Stimulated activated CD4-positive, alpha-beta T cell treated with anti-CD3 and anti-CD28 coated beads, Interleukin-1b, Interleukin-23, amount 100 ng/mL, for 48 hours (primary cell): ENCODE results near the gene C16orf74.

Experiments
- DNase-seq: peaks from one replicate; pipeline ENCODE4 v3.0.0-alpha.2; 2020

The C16orf74 gene

DNA sequence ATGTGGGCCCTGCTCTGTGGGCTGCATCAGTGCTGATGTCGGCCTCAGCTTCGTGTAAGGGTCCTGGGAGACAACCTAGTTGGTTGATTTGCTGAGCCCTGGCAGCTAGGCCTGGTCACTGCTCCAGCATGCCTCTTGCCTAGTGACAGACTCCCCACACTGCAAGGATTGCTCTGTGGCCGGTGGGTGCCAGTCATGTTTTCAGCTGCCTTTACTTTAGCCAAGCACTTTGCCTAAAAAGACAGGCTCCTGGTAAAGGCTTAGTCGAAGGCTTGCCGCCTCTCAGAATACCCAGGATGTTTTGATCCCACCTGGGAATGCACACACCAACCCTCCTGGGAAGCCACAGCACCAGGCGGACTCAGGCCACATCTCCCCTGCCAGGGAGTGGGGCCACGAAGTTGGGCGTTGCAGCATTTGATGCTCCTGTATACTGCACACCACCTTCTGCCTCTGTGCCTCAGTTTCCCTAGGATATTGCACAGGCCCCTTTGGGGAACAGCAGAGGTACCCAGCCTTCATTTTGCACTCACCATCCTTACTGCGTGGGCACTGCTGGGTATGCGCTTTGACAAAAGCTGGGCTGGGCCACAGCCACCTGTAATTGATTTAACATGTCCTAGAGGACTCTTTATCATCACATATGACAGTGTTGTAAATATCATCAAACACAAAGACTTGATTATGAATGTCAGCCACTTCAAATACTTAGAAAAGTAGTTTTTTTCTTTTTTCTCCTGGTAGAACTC lies 82.0 kb downstream of the C16orf74 start:
- no peak for DNase-seq

DNA sequence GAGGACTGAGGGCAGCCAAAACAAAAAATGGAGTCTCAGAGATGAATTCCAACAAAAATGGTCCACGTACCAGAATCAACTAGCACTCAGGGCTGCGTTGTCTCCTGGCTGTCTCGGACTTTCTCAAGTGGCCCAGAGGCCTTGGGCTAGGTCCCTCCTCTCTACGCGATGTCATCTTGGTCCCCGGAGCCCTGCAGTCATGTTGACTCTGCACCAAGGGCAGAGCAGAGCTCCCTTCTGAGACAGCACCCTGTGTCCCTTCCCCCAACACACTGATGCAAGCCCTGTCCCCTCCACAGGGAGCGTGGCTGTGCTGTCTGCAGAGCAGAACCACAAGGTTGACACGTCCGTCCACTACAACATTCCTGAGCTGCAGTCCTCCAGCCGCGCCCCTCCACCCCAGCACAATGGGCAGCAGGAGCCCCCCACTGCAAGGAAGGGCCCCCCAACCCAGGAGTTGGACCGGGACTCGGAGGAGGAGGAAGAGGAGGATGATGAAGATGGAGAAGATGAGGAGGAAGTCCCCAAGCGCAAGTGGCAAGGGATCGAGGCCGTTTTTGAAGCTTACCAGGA lies 83.0 kb downstream of the C16orf74 start:
- DNase-seq: no peak

DNA sequence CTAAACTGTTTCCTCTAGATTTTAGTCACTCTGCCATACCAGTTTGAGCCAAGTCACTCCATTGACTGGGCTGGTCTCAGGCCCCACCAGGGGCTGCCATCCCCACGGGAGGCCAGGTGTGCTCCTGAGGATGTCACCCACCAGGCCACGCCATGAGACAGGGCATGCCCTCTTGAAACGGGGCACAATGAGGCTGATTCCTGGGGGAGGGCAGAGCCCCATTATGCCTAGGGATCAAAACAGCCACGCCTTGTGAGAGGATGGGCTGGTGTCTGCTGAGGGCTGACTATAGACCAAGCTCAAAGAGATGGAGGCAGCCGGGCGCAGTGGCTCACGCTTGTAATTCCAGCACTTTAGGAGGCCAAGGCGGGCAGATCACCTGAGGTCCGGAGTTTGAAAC lies 83.6 kb downstream of the C16orf74 start:
- DNase-seq: no peak

DNA sequence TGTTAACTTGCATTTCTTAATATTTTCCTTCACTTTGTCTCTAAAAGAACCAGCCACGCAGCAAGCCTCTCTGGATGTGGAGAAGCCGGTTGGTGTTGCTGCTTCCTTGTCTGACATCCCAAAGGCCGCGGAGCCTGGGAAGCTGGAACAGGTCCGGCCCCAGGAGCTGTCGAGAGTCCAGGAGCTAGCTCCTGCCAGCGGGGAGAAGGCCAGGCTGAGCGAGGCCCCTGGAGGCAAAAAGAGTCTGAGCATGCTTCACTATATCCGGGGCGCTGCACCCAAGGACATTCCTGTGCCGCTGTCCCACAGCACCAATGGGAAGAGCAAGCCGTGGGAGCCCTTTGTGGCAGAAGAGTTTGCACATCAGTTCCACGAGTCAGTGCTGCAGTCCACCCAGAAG lies 85.0 kb downstream of the C16orf74 start:
- no peak for DNase-seq

DNA sequence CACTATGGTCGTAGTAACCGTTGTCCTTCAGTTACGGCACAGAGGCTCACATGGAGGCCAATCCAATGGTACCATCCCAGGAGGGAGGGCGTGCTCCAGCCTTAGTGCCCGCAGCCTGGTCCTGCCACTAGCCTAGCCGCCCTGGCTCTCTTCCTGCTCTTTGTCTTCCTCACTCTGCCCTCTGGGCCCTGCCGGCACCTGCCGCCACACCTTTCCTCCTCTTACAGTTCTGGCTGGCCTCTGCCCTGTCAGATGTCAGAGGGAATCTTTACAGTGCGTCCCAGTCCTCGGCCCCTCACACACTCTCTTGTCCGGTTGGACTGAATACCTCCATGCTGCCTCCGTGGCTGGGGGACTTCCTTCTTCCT lies 85.5 kb downstream of the C16orf74 start:
- DNase-seq: no peak

DNA sequence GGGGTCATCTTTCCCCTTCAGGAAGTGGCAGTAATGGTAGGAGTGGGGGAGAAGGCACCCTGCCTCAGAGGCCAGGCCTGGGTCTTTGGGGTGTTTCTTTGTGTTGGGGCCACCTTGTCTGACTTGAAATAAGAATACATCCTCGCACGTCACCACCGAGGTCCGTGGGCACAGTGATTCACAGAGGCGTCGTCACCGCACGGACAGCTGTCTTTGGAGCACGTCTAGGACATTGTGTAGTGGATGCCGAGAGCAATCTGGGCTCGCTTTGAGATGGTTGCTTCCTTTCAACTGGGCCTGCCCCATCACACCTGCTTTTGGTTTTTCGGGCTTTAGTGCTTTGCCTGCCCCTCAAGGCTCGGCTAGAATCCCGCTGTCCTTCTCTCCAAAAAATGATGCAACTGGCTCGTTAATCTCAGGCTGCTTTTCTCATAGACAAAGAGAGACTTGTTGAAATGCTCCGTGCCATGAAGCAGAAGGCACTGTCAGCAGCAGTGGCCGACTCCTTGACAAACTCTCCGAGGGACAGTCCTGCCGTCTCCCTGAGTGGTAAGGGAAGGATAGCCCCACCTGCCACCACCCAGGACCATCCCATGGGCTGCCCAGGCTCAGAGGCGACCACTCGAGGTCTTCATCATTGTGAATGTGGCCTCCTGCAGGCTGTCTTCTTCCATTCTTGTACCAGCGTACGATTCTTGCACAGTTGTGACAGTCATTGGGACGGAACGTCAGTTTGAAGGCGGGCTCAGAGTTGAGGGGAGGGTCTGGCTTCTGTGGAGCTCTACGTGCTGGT lies 86.1 kb downstream of the C16orf74 start:
- no peak for DNase-seq

DNA sequence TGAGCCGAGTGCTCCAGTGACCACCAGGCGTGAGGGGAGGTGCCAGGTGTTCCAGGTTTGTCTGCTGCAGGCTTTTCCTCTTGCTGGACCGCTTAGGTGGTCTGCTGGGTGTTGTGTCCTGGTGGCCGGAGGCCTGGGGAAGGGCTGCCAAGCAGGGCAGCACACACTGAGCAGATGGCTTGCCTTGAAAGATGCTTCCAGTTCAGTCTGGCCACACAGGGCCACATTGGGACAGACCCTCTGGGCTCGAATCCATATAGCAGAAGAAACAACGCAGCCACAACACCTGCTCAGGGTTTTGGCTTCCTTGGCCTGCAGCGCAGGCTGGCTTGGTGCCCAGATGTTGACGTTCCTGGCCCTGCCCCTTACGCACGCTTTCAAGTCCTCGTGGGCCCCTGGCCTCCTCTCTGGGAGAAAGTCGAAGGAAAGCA lies 87.0 kb downstream of the C16orf74 start:
- DNase-seq: no peak

DNA sequence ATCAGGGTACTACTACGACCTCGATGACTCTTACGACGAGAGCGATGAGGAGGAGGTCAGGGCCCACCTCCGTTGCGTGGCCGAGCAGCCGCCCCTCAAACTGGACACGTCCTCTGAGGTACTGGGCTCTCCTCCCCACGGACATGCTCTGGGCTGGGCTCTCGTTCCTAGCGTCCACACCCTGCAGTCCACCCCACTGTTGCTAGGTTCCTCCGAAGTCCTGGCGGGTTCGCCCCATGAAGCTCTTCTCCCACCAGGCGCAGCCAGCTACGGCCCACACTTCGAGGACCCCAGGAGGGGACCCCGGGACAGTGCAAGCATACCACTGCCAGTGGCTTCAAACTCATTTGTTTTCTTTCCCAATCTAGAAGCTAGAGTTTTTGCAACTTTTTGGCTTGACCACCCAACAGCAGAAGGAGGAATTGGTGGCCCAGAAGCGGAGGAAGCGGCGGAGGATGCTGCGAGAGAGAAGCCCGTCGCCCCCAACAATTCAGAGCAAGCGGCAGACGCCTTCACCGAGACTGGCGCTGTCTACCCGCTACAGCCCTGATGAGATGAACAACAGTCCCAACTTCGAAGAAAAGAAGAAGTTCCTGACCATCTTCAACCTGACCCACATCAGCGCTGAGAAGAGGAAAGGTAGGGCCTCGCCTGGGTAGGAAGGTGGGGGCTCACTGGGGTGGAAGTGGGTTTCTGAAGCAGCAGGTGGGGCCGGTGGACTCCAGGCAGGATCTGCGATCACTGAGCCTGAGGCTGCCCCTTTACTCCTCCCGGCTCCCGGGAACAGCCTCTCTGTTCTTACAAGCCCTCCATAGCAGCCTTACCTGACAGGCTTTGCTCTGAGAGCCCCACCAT lies 87.7 kb downstream of the C16orf74 start:
- DNase-seq: no peak

DNA sequence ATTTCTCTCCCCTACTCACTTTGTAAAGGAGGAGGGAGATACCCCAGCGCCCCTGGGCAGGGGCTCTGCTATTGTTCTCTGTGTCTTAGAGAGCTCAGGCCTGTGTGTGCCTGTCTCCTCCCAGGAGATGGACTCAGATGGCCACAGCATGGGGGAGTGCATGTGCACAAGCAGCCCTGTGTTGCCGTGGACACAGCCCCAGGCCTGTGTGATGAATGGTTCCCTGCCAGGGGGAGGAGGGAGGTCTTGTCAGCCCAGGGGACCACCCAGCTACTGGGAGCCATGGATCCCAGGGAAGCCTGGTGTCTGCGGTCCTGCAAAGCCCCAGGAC lies 88.4 kb downstream of the C16orf74 start:
- DNase-seq: no peak

DNA sequence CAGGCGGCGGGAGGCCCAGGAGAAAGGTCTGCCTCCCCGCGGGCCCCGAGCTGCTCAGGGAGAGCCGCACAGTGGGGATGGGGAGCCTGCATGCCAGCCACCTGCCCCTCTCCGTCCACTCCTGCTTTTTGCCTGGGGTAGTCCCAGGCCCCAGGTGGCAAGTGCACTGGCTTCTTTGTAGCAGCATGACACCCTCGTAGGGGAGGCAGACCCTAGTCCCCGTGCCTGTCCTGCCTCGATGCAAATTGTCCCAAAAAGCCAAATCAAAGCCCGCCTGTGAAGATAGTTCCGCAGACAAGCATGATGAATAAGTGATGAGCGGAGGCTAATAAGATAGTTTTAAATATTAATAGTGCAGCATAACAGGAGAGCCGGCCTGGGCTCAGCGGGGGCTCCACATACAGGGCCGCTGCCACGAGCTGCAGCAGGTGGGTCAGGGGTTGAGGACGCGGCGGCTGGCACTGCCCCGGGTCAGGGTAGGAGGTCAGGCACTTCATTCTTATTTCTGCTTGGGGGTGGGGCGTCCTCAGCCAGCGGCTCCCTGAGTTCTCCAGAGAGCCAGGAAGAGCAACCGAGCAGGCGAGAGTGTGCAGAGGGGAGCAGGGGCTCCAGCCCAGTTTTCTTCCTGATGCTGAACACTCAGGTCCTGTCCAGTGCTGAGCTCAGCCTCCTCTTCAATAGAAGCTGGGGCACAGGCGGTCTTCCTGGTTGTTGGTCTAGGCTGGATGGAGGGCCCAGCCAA lies 89.0 kb downstream of the C16orf74 start:
- no peak for DNase-seq

DNA sequence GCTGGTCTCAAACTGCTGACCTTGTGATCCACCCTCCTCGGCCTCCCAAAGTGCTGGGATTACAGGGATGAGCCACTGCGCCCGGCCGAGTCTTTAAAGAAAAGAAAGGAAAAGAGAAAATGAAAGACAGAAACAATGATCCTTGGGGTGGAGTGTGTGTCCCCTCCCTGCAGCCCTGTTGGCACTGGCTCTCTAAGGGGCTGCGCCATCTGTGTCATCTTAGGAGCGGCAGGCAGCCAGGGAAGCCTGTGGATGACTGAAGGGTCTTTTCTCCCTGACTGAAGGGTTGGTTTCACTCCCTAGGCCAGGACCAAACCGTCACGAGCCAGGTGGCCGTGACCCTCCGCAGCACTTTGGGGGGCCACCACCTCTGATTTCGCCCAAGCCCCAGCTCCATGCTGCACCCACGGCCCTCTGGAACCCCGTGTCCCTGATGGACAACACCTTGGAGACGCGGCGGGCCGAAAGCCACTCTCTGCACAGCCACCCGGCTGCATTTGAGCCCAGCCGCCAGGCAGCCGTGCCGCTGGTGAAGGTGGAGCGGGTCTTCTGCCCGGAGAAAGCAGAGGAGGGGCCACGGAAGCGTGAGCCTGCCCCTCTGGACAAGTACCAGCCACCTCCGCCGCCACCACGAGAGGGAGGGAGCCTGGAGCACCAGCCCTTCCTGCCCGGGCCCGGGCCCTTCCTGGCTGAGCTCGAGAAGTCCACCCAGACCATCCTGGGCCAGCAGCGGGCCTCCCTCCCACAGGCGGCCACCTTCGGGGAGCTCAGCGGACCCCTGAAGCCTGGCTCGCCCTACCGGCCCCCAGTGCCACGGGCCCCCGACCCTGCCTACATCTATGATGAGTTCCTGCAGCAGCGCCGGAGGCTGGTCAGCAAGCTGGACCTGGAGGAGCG lies 89.8 kb downstream of the C16orf74 start:
- no peak for DNase-seq

DNA sequence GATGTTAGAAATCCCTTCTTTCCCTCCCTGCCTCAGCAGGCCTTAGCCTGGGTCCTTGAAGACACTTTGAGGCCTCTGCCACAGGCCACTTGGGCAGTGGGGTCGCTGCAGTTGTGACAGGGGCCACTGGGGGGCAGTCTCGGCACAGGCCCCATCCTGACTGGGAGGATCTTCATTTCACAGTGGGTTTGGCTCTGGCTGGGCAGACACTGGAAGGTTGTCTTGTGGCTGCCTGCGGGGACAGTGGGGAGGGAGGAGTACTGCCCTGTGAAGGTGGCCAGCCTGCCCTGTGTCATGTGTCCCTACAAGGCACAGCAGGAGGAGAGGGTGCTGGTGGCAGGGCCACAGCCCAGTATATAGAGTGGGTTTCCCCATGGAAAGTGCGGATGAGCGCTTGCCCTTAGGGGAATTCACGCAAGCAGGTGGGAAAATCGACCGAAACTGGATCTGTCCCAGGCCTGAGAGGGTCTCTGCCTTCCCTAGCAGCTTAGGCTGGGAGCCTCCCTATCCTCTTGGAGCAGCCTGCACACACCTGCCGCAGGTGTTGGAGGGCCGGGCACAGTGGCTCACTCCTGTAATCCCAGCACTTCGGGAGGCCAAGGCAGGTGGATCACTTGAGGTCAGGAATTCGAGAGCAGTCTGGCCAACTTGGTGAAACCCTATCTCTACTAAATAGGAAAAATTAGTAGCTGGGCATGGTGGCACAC lies 90.9 kb downstream of the C16orf74 start:
- DNase-seq: peak; percentile 70

DNA sequence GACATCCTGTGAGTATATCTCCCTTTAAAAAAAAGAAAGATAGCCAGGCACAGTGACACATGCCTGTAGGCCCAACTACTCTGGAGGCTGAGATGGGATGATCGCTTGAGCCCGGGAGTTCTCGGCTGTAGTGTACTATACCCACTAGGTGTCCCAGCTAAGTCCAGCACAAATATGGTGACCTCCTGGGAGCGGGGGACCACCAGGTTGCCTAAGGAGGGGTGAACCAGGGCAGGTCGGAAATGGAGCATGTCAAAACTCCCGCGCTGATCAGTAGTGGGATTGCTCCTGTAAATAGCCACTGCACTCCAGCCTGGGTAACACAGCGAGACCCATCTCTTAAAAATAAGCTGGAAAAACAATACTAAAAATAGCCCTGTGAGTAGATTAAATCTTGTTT lies 91.6 kb downstream of the C16orf74 start:
- DNase-seq: no peak

DNA sequence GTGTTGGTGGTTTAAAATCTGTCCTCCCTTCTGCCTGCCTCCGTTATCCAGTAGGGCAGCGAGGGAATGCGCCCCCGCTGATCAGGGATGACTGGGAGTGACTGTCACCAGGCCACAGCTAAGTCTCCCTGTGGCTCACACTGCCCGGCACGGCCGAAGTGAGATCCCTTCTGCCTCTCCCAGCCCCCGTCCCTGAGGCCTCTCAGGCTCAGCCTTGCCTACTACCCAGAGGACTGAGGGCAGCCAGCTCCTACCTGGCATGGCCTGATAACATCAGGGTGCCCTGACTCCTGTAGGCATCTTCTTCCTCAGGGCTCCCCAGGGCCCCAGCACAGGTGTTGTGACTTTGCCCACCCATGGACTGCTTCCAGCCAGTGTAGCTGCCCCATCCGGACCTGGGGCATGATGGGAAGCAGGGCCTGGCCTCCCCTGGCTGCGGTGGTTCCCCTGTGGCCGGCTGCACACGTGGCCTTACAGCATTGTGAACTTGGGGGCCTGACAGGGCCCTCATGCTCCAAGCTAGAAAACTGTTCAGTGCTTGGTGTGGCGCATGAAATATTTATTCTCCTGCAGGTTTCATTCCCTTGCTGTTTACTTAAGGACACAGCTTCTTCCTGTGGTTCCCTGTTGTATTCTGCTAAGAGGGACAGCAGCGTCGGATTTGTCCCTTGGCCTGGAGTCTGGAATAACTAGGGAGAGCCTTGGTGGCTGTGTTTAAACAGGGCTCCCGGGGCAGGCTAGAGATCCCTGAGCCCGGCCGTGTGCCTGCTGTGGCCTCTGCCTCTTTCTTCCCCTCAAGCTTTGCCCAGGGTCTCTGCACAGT lies 92.2 kb downstream of the C16orf74 start:
- DNase-seq: no peak

DNA sequence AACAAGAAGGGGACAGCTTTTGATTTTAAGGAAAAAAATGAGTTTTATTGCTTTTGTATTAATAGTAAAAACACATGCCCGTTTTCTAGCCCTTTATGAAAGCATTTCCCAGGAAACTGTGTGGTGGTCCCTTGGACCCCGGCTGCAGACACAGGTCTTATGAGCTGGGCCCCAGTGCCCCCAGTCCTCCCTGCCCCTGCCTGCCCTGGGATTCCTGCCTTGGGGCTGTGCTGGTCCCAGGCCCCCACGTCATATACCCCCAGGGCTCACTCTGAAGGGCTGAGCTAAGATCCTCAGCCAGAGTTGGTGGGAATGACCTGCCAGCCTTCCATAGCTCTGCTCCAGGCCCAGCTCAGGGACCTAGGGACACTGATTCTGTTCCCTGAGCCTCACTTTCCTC lies 92.9 kb downstream of the C16orf74 start:
- DNase-seq: no peak
